ENCODE measurements around the gene CD164L2.

The CD164L2 gene

DNA sequence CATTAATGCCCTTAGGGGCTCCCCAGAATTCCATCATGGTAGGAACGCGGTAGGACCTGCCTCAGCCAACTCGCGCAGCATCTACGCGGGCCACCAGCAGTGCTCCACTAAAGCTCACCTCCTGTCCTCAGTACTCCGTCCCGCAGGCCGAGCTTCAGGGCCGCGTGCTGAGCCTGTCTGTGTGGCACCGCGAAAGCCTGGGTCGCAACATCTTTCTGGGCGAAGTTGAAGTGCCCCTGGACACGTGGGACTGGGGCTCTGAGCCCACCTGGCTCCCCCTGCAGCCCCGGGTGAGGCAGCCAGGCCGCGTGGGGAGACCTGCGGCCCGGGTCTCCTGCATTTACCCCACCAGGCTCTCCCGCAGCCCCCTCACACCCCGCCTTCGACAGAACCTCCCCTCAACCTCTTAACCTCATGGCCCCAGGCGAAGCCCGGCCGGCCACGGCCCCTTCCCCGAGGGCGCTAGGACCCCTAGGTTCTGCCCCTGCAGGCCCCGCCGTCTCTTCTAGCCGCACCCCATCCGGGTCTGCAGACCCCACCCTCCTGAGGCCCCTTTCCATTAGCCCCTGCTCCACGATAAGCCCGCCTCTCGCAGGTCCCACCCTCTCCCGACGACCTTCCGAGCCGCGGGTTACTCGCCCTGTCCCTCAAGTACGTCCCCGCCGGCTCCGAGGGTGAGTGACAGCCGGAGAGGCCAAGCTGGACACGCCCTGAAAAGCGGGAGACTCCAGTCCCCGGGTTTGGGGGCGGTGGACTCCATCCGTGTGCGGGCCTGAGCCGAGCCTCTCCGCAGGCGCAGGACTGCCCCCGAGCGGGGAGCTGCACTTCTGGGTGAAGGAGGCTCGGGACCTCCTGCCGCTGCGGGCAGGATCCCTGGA, 32.2 kb downstream of the CD164L2 start:
- ATAC-seq = no peak
- H3K4me3 Mint-ChIP-seq = no peak overlapping the region
- no peak for DNase-seq
- H3K27me3 Mint-ChIP-seq = no peaks in the 10 kb centered on the region
- H3K27ac Mint-ChIP-seq = peak overlapping the region in 1 of 2 donors; percentile 63
- peaks cover 21% of the 10 kb centered on the region for H3K4me1 Mint-ChIP-seq
- no peaks in the 10 kb centered on the region for H3K9me3 Mint-ChIP-seq

- no peaks in the 10 kb centered on the region for H3K27me3 Mint-ChIP-seq
- peak; percentile 41 for ATAC-seq
- no peak for DNase-seq
- H3K4me3 Mint-ChIP-seq = peak overlapping the region in 1 of 2 donors; percentile 41
- no peaks in the 10 kb centered on the region for H3K9me3 Mint-ChIP-seq
- H3K27ac Mint-ChIP-seq = no peak overlapping the region
- peaks cover 21% of the 10 kb centered on the region for H3K4me1 Mint-ChIP-seq
These were observed 33.1 kb downstream of the CD164L2 start for GRCh38 chr1:27349784-27350662.

DNA sequence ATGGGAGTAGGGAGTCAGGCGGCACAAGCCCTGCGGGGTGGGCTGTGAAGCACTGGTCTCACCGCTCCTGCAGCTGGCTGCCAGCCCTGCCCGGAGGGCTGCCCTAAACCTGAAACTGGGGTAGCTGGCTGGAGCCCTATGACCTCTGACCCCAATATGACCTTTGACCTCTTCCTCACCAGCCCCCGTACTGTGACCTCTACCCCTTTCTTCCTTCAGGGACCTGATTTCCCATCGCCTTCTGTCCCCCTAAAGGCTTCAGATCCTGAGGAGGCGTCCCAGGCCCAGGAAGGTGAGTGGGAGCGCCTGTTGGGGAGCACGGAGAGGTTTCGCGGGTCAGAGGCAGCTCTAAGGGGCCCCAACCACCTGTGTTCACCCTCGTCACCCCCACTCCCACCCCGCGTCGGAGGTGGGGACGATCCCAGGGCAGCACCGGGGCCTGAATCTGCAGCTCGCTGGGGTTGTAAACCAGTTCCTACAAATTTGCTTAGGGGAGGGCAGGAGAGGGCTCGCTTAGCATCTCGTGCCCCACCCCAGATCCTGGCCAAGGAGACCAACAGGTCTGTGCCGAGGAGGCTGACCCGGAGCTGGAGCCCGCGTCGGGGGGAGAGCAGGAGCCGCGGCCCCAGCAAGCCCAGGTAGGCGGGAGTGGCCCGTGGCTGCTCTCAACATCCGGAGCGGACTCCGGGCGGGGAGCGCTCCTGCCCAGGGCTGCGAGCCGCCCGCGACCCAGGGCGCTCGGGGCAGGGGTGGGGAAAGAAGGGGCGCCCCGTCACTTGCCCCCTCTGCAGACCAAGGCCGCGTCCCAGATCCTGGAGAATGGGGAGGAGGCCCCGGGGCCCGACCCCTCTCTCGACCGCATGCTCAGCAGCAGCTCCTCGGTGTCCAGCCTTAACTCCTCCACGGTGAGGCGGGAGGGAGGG, 34.0 kb downstream of the CD164L2 start:
- H3K4me3 Mint-ChIP-seq = peak overlapping the region in 1 of 2 donors; percentile 79
- H3K27me3 Mint-ChIP-seq = no peaks in the 10 kb centered on the region
- H3K4me1 Mint-ChIP-seq = peaks cover 27% of the 10 kb centered on the region
- ATAC-seq (peak; percentile 61), DNase-seq (no peak)
- no peak overlapping the region for H3K27ac Mint-ChIP-seq
- no peaks in the 10 kb centered on the region for H3K9me3 Mint-ChIP-seq

DNA sequence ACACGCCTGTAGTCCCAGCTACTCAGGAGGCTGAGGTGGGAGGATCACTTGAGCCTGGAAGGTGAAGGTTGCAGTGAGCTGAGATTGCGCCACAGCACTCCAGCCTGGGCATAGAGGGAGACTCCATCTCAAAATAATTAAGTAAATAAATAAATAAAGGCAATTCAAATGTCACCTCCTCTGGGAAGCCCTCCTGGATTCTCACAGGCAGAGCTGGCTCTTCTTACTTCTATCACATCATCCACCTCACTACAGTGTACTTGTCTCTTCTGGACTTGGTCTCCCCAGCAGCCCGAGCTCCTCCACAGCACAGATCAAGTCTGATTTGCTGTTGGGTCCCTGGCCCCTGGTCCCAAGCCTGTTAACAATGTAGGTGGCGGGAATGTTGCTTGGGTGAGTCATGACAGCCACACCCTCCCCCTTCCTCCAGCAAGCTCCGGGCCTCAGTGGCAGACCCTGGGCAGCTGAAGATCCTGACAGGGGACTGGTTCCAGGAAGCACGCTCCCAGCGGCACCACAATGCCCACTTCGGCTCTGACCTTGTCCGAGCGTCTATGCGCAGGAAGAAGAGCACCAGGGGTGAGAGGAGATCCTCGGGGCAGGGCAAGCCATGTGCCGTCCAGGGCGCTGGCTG, 36.0 kb downstream of the CD164L2 start:
- ATAC-seq = no peak
- H3K27me3 Mint-ChIP-seq = no peaks in the 10 kb centered on the region
- peak overlapping the region; percentile 75 to 91 for H3K27ac Mint-ChIP-seq
- peaks cover 47% of the 10 kb centered on the region for H3K4me1 Mint-ChIP-seq
- no peak overlapping the region for H3K4me3 Mint-ChIP-seq
- H3K9me3 Mint-ChIP-seq = no peaks in the 10 kb centered on the region
- DNase-seq = no peak

DNA sequence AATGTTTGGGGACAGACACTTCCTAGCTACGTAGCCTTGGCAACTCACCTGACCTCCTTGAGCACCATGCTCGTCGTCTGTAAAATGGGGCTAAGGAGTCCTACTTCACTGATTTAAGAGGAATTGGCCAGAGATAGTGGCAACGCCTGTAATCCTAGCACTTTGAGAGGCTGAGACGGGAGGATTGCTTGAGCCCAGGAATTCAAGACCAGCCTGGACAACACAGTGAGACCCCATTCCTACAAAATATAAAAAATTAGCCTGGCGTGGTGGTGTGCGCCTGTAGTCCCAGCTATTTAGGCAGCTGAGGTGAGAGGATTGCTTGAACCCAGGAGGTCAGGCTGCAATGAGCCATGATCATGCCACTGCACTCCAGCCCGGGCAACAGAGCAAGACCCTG, 36.8 kb downstream of the CD164L2 start:
- Mint-ChIP-seq H3K4me3 (no peak overlapping the region), H3K27ac (no peak overlapping the region), H3K9me3 (no peaks in the 10 kb centered on the region), H3K4me1 (peaks cover 50% of the 10 kb centered on the region), H3K27me3 (no peaks in the 10 kb centered on the region)
- no peak for DNase-seq
- ATAC-seq = no peak

DNA sequence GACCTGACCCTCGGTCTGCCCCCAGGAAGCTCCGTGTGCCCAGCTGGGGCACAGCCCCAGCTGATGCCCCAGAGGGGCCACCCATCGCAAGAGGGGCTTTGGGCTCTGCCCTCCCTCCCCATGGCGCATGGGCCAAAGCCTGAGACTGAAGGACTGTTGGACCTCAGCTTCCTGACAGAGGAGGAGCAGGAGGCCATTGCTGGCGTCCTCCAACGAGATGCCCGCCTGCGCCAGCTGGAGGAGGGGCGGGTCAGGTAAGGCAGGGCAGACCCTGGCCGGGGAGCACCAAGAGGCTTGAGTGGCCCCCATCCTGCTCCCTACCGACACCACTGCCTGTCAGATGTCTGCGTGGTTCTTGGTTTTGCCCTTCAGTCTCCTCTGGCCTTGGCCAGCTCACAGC, 37.9 kb downstream of the CD164L2 start:
- no peak for ATAC-seq
- DNase-seq = no peak
- Mint-ChIP-seq H3K27me3 (no peaks in the 10 kb centered on the region), H3K4me3 (no peak overlapping the region), H3K4me1 (peaks cover 61% of the 10 kb centered on the region), H3K9me3 (no peaks in the 10 kb centered on the region), H3K27ac (no peak overlapping the region)

GRCh38 chr1:27343639-27344025, 39.5 kb downstream of the CD164L2 start:
- no peak for DNase-seq
- peak overlapping the region; percentile 87 to 88 for H3K4me3 Mint-ChIP-seq
- no peaks in the 10 kb centered on the region for H3K27me3 Mint-ChIP-seq

DNA sequence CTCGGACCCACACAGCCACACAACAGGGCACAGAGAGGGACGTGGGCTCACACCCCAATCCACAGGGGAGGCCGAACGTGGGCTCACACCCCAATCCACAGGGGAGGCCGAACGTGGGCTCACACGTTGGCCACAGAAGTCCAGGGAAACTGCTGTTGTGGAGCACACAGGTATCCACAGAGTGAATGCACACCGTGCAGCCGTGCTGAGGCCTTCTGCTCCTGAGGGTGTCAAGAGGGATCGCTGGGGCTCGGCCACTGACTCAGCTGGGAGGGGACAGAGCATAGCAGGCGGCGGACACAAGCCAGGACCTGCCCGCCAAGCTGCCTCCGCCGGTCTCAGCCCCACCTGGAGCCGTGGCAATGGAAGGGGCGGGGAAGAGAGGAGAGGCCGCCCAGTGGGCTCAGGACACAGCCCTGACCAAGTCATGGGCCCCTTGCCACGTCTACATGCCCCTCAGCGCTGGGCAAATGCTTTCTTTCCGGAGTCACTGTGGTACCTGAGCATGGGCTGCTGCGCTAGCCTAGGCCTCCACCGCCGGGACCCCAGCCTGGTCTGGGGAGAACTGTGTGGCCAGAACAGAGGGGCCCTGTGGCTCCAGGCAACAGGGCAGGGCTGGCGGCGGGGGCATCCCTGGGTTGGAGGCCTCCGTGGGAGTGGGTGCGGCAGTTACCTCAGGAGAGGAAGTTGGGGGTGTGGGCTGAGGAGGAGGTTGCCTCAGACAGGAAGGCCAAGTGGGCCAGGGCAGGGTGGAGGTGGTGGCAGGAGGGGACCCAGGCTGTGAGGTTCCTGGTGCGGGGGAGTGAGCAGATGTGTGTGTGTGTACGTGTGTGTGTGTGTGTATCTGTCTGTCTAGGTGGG, 40.1 kb downstream of the CD164L2 start:
- peak; percentile 67 for ATAC-seq
- peak overlapping the region; percentile 87 to 88 for H3K4me3 Mint-ChIP-seq
- DNase-seq = peak; percentile 61 to 76
- H3K4me1 Mint-ChIP-seq = peaks cover 74% of the 10 kb centered on the region
- H3K27ac Mint-ChIP-seq = peak overlapping the region; percentile 96 to 98
- no peaks in the 10 kb centered on the region for H3K27me3 Mint-ChIP-seq
- H3K9me3 Mint-ChIP-seq = no peaks in the 10 kb centered on the region

More at GRCh38 chr1:27343639-27344025, 39.5 kb downstream of the CD164L2 start:
- no peak for ATAC-seq
- H3K9me3 Mint-ChIP-seq = no peaks in the 10 kb centered on the region
- peaks cover 71% of the 10 kb centered on the region for H3K4me1 Mint-ChIP-seq
- H3K27ac Mint-ChIP-seq = peak overlapping the region; percentile 16 to 98

GRCh38 chr1:27342391-27342777, 40.7 kb downstream of the CD164L2 start:
- Mint-ChIP-seq H3K4me1 (peaks cover 74% of the 10 kb centered on the region), H3K4me3 (peak overlapping the region; percentile 87 to 88), H3K27ac (peak overlapping the region; percentile 96 to 98), H3K27me3 (no peaks in the 10 kb centered on the region), H3K9me3 (no peaks in the 10 kb centered on the region)
- DNase-seq (peak in 1 of 2 donors; percentile 50), ATAC-seq (peak; percentile 68)

DNA sequence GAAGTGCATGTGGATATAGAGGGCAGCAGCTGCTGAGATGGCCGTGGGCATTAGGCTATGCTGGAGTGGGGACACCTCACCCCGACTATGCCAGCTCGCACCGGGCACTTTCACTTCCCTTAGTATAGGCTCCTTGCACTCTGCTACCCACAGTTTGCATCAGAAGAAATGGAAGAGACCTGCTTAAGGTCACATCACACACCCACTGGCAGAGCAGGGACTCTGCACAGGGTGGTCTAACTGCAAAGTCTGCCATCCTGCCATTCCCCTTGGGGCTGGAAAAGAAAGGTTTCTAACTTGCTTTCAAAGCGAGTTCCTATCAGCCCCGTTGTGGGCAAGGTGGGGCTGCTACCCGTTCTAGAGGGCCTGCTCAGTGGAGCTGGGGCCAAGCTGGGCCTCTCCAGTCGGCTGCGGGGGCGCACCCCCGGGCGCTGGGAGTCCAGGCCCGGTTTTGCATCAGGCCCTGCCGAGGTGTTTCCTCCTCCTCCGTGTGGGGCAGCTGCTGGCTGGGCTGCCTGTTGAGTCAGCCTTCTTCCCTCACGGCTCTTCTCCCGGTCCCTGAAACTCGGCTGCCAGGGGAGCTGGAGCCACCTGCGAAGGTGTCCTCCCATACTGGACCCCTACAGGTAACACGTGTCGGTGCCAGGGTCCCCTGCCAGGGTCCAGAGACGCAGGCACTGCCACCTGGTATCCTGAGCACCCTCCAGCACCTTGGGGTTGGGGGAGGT, 41.4 kb downstream of the CD164L2 start, which contains the start of gene SYTL1:
Gene SYTL1 (plus strand): TSS at position 498 of the 728 bp plus-strand sequence. CDS start 3,313 bp downstream, outside the sequence.
- peak; percentile 79 for ATAC-seq
- peak; percentile 79 to 84 for DNase-seq
- Mint-ChIP-seq H3K9me3 (no peaks in the 10 kb centered on the region), H3K27ac (peak within 1 kb of the TSS; percentile 96 to 98), H3K27me3 (no peaks in the 10 kb centered on the region), H3K4me3 (peak within 1 kb of the TSS; percentile 87 to 88), H3K4me1 (peaks cover 74% of the 10 kb centered on the region)

DNA sequence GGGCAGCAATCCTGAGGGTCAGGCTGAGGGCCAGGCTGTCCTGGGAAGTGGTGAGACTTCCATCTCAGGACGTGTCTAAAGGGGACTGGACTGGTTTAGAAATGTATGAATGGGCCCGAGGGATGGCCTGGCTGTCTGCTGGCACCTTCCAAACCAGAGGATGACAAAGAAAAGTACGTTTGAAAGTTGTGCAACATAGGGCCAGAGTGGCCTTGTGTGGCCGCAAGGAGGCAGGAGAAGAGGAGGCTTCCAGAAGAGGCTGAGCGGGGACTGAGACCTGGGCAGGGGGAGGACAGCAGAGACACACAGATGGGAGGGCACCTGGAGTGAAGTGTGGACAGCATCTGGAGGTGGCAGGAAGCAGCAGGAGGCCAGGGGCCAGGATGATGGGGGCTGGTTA, 43.9 kb downstream of the CD164L2 start:
- Mint-ChIP-seq H3K27me3 (no peaks in the 10 kb centered on the region), H3K4me1 (peaks cover 55% of the 10 kb centered on the region), H3K4me3 (peak overlapping the region; percentile 16 to 29), H3K9me3 (no peaks in the 10 kb centered on the region), H3K27ac (peak overlapping the region; percentile 70 to 77)
- DNase-seq (no peak), ATAC-seq (no peak)

GRCh38 chr1:27338751-27339150, 44.4 kb downstream of the CD164L2 start:
- DNase-seq (no peak), ATAC-seq (no peak)
- no peaks in the 10 kb centered on the region for H3K27me3 Mint-ChIP-seq
- H3K4me1 Mint-ChIP-seq = peaks cover 51% of the 10 kb centered on the region
- no peak overlapping the region for H3K4me3 Mint-ChIP-seq
- no peaks in the 10 kb centered on the region for H3K9me3 Mint-ChIP-seq
- peak overlapping the region; percentile 70 to 77 for H3K27ac Mint-ChIP-seq

GRCh38 chr1:27336756-27337155, 46.4 kb downstream of the CD164L2 start:
- no peak overlapping the region for H3K4me3 Mint-ChIP-seq
- no peaks in the 10 kb centered on the region for H3K27me3 Mint-ChIP-seq
- peaks cover 42% of the 10 kb centered on the region for H3K4me1 Mint-ChIP-seq
- ATAC-seq (no peak), DNase-seq (no peak)
- no peak overlapping the region for H3K27ac Mint-ChIP-seq
- no peaks in the 10 kb centered on the region for H3K9me3 Mint-ChIP-seq
